Fibroblast of villous mesenchyme (primary cell): Measurements from ENCODE around the gene PDZD2. TPM values are rescaled to one million over a fixed set of nuclear protein-coding genes. Genes with fewer than 3 reads are reported as not detected.

Experiments
- DNase-seq: peaks from one replicate; pipeline ENCODE4 v3.0.0-alpha.2; 2010; ENCODE audit warnings: low read depth
- H3K4me3 ChIP-seq: 2 replicates; pipeline ENCODE4 v1.5.1; 2011; ENCODE audit warnings: low read depth, mild to moderate bottlenecking, low read length
- CTCF ChIP-seq: IDR thresholded peaks from 2 replicates; pipeline ENCODE4 v1.5.1; 2012; ENCODE audit warnings: low read depth, mild to moderate bottlenecking, low read length; ENCODE audit not compliant: insufficient read depth
- total RNA-seq: library from RNA; depleted of rRNA; stranded (reverse); fragments of >200 nt; gene quantifications from 2 replicates; pipeline ENCODE4 v1.2.3, GENCODE V29; 2012

Gene PDZD2
- total RNA-seq, 1 donor: 2.6 TPM

- no peak for TF ChIP-seq CTCF
- H3K4me3 ChIP-seq: no peak overlapping the region
- DNase-seq: no peak
These were observed 62.8 kb downstream of the PDZD2 start for GRCh38 chr5:31701642-31702299.

GRCh38 chr5:31702712-31703111 lies 63.8 kb downstream of the PDZD2 start:
- no peak for TF ChIP-seq CTCF
- DNase-seq: no peak
- no peak overlapping the region for H3K4me3 ChIP-seq

GRCh38 chr5:31703757-31704156 lies 64.8 kb downstream of the PDZD2 start:
- TF ChIP-seq CTCF: no peak
- no peak for DNase-seq
- H3K4me3 ChIP-seq: no peak overlapping the region

- no peak for DNase-seq
- H3K4me3 ChIP-seq: no peak overlapping the region
- no peak for TF ChIP-seq CTCF
These were observed 67.3 kb downstream of the PDZD2 start for GRCh38 chr5:31706186-31706585.

GRCh38 chr5:31707329-31707728 lies 68.4 kb downstream of the PDZD2 start:
- DNase-seq: no peak
- TF ChIP-seq CTCF: no peak

GRCh38 chr5:31708089-31708488 lies 69.2 kb downstream of the PDZD2 start:
- TF ChIP-seq CTCF: no peak
- H3K4me3 ChIP-seq: no peak overlapping the region
- no peak for DNase-seq

More at GRCh38 chr5:31707329-31707728, 68.4 kb downstream of the PDZD2 start:
- H3K4me3 ChIP-seq: no peak overlapping the region

- no peak for DNase-seq
- no peak overlapping the region for H3K4me3 ChIP-seq
- TF ChIP-seq CTCF: no peak
These were observed 72.4 kb downstream of the PDZD2 start for GRCh38 chr5:31711363-31711762.
